Keratinocyte (primary cell): Measurements from ENCODE around the gene MNDA. TPM values are rescaled to one million over a fixed set of nuclear protein-coding genes. Genes with fewer than 3 reads are reported as not detected.

ENCODE experiments used
- DNase-seq: peaks from one replicate; pipeline ENCODE4 v3.0.0-alpha.2; 2011; ENCODE audit warnings: low read depth, missing footprints, low spot score
- FAIRE-seq: peaks from 2 replicates; lab custom pipeline; 2011; peaks lifted over from hg19 to GRCh38; lab: Jason Lieb, UNC
- H2AFZ ChIP-seq: 2 replicates; pipeline ENCODE4 v1.6.0; 2012; ENCODE audit warnings: low read length, control low read depth, inconsistent platforms; ENCODE audit not compliant: control insufficient read depth
- H3K27ac ChIP-seq: 2 replicates; pipeline ENCODE4 v1.5.1; 2011; ENCODE audit warnings: low read length; ENCODE audit not compliant: control insufficient read depth, insufficient read depth
- H3K27me3 ChIP-seq: 3 replicates; pipeline ENCODE4 v1.6.0; 2011; ENCODE audit warnings: low read length; ENCODE audit not compliant: control insufficient read depth, insufficient read depth; ENCODE audit errors: extremely low read depth
- H3K36me3 ChIP-seq, 2 experiments: 2 replicates in 1 of 2; 3 replicates in 1 of 2; pipeline ENCODE4 v1.5.1; 2011; ENCODE audit warnings: low read length in 2 of 2, mild to moderate bottlenecking in 1 of 2; ENCODE audit not compliant: control insufficient read depth in 2 of 2, insufficient read depth in 2 of 2; ENCODE audit errors: extremely low read depth in 1 of 2
- H3K4me1 ChIP-seq: 3 replicates; pipeline ENCODE4 v1.5.1; 2011; ENCODE audit warnings: low read length; ENCODE audit not compliant: control insufficient read depth, insufficient read depth; ENCODE audit errors: extremely low read depth
- H3K4me2 ChIP-seq: 3 replicates; pipeline ENCODE4 v1.6.0; 2011; ENCODE audit warnings: low read depth, low read length; ENCODE audit not compliant: control insufficient read depth, insufficient read depth; ENCODE audit errors: extremely low read depth
- H3K4me3 ChIP-seq, 3 experiments: fragments of 200-600 bp in 1 of 3; sonication (generic) in 1 of 3; 2 replicates in 2 of 3; 3 replicates in 1 of 3; pipeline ENCODE4 v1.5.1; 2011 to 2016; ENCODE audit warnings: low read length in 3 of 3, mild to moderate bottlenecking in 3 of 3, control low read depth in 2 of 3, inconsistent platforms in 1 of 3, low read depth in 1 of 3, mixed read lengths in 1 of 3, mixed run types in 1 of 3, moderate library complexity in 1 of 3; ENCODE audit not compliant: control insufficient read depth in 2 of 3, insufficient read depth in 2 of 3; ENCODE audit errors: extremely low read depth in 1 of 3
- H3K79me2 ChIP-seq: 2 replicates; pipeline ENCODE4 v1.6.0; 2012; ENCODE audit warnings: low read length; ENCODE audit not compliant: control insufficient read depth, insufficient read depth
- H3K9ac ChIP-seq: 3 replicates; pipeline ENCODE4 v1.6.0; 2011; ENCODE audit warnings: low read length; ENCODE audit not compliant: control insufficient read depth, insufficient read depth; ENCODE audit errors: extremely low read depth
- H3K9me1 ChIP-seq: 3 replicates; pipeline ENCODE4 v1.6.0; 2011; ENCODE audit warnings: low read length; ENCODE audit not compliant: control insufficient read depth, insufficient read depth; ENCODE audit errors: extremely low read depth
- H3K9me3 ChIP-seq: 2 replicates; pipeline ENCODE4 v1.5.1; 2012; ENCODE audit warnings: low read depth, low read length; ENCODE audit not compliant: control insufficient read depth
- H4K20me1 ChIP-seq: 3 replicates; pipeline ENCODE4 v1.6.0; 2011; ENCODE audit warnings: low read length; ENCODE audit not compliant: control insufficient read depth, insufficient read depth; ENCODE audit errors: extremely low read depth
- EZH2 ChIP-seq: IDR thresholded peaks from one replicate; pipeline ENCODE4 v1.6.1; 2012; ENCODE audit warnings: inconsistent platforms, mild to moderate bottlenecking, low read length, moderate library complexity
- dilution Hi-C: fragments of 300-500 bp; cut with MboI; formaldehyde crosslinking; loops from one replicate; pipeline ENCODE4 v1.7.0; 2020; ENCODE audit warnings: low sequenced_read_pairs; ENCODE audit not compliant: extremely low pct_ligation_motif_present
- polyA plus RNA-seq, 5 experiments: library from polyadenylated mRNA; depleted of rRNA in 3 of 5; stranded (reverse) in 3 of 5; stranded (forward) in 1 of 5; unstranded in 1 of 5; fragments of >200 nt; gene quantifications; 1 replicate in 1 of 5; 2 replicates in 3 of 5; 3 replicates in 1 of 5; pipeline versions ENCODE4 v1.2.1 to v1.2.3, GENCODE V29; 2011 to 2012; ENCODE audit warnings: missing spikeins in 2 of 5, low read depth in 1 of 5, low replicate concordance in 1 of 5
- TF ChIP-seq, protein P1 (sequence below), 3 experiments: IDR thresholded peaks in 1 of 3; conservative IDR thresholded peaks in 1 of 3; optimal IDR thresholded peaks in 1 of 3; 2 replicates in 2 of 3; 3 replicates in 1 of 3; pipeline versions ENCODE3 to v1.5.1; 2011; ENCODE audit warnings: low read length in 3 of 3, mild to moderate bottlenecking in 3 of 3, moderate library complexity in 2 of 3, control low read depth in 1 of 3, inconsistent platforms in 1 of 3; ENCODE audit not compliant: insufficient read depth in 2 of 3; ENCODE audit errors: extremely low read depth in 1 of 3

The MNDA gene
- polyA plus RNA-seq, 1 donor (not counting 4 experiments of a cell fraction or from before 2014, with no cell fraction given), result not detected

DNA sequence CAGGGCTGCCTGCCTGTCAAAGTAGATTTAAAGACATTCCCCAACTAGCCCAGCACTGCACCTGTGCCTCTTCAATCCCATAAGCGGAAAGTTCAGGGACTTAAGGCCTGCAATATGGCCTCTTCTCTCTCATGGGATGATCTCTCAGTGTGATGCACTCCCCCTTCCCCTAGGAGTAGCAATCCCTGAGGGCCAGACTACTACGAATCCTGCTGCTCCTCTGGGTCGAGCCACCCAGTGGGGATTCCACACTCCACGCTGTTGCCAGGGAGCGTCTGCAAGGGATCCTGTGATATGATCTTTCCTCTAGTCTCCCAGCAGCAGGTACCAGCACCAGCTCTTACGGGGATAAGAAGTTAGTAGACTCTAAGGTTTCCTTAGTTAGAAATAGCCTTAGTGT lies 36.9 kb upstream of the MNDA start:
- Histone ChIP-seq H3K4me3 (no peak overlapping the region), H3K9me3 (no peaks in the 10 kb centered on the region), H3K4me1 (no peaks in the 10 kb centered on the region), H3K9me1 (no peaks in the 10 kb centered on the region), H3K27ac (no peak overlapping the region), H3K9ac (no peak overlapping the region), H3K79me2 (no peaks in the 10 kb centered on the region), H3K27me3 (no peaks in the 10 kb centered on the region), H4K20me1 (no peaks in the 10 kb centered on the region), H3K36me3 (no peaks in the 10 kb centered on the region), H2AFZ (no peak overlapping the region), H3K4me2 (no peak overlapping the region)
- dilution Hi-C loops, result no loop called here
- no peak for DNase-seq
- FAIRE-seq, result no peak
- TF ChIP-seq, protein P1, sequence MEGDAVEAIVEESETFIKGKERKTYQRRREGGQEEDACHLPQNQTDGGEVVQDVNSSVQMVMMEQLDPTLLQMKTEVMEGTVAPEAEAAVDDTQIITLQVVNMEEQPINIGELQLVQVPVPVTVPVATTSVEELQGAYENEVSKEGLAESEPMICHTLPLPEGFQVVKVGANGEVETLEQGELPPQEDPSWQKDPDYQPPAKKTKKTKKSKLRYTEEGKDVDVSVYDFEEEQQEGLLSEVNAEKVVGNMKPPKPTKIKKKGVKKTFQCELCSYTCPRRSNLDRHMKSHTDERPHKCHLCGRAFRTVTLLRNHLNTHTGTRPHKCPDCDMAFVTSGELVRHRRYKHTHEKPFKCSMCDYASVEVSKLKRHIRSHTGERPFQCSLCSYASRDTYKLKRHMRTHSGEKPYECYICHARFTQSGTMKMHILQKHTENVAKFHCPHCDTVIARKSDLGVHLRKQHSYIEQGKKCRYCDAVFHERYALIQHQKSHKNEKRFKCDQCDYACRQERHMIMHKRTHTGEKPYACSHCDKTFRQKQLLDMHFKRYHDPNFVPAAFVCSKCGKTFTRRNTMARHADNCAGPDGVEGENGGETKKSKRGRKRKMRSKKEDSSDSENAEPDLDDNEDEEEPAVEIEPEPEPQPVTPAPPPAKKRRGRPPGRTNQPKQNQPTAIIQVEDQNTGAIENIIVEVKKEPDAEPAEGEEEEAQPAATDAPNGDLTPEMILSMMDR (optimal IDR thresholded peaks at IDR 0.05 in 1 of 3, IDR thresholded peaks at IDR 0.05 in 1 of 3, conservative IDR thresholded peaks at IDR 0.05 in 1 of 3; ENCODE audit: extremely low read depth in 1 of 3, insufficient read depth in 2 of 3, low read length in 3 of 3), result no peak
- TF ChIP-seq EZH2, result no peak

DNA sequence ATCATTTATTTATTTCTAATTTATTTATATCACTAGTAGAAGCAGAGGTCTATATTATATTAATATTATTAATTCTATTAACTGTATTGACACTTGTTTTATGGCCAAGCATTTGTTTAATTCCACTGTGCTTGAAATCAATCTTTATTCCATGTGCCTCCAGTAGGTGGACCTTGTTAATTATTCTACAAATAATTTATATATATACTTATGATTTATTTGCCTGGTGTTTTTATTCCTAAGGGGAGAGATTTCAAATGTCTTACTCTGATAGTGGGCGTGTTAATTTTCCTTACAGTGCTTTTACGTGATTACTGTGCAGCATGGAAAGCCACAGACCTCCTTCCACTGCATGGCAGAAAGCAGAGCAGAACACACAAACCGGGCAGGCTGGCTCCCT lies 32.6 kb upstream of the MNDA start:
- no peak for FAIRE-seq

More for the DNA sequence above, 32.6 kb upstream of the MNDA start:
- dilution Hi-C loops, result no loop called here
- H3K9ac ChIP-seq, result no peak overlapping the region
- no peak for DNase-seq
- H2AFZ ChIP-seq, result no peak overlapping the region
- H3K9me3 ChIP-seq, result no peaks in the 10 kb centered on the region
- TF ChIP-seq, protein P1 (optimal IDR thresholded peaks at IDR 0.05 in 1 of 3, IDR thresholded peaks at IDR 0.05 in 1 of 3, conservative IDR thresholded peaks at IDR 0.05 in 1 of 3; ENCODE audit: extremely low read depth in 1 of 3, insufficient read depth in 2 of 3, low read length in 3 of 3), result no peak
- TF ChIP-seq EZH2, result no peak
- H4K20me1 ChIP-seq, result no peaks in the 10 kb centered on the region
- H3K27me3 ChIP-seq, result no peaks in the 10 kb centered on the region
- no peaks in the 10 kb centered on the region for H3K36me3 ChIP-seq
- H3K4me1 ChIP-seq, result no peaks in the 10 kb centered on the region
- H3K79me2 ChIP-seq, result no peaks in the 10 kb centered on the region
- H3K4me3 ChIP-seq, result no peak overlapping the region
- H3K9me1 ChIP-seq, result no peaks in the 10 kb centered on the region
- H3K4me2 ChIP-seq, result no peak overlapping the region
- no peak overlapping the region for H3K27ac ChIP-seq
